SK-MEL-5 (cell line): Measurements from ENCODE around the gene LRPAP1. TPM values are rescaled to one million over a fixed set of nuclear protein-coding genes. Genes with fewer than 3 reads are reported as not detected.
"Not testable (repeated sequence)": the region's sequence is repeated elsewhere in the genome, so short reads cannot be mapped to it uniquely, and the experiment has no call there.

Experiments
- DNase-seq: peaks from one replicate; pipeline ENCODE4 v3.0.0-alpha.2; 2016; ENCODE audit warnings: low read depth, low spot score
- in situ Hi-C: cut with HindIII; loops from 2 replicates; pipeline ENCODE4 v1.10.0; 2016; ENCODE audit warnings: low sequenced_read_pairs, high pct_unique_total_duplicates, low pct_unique_long_range_greater_than_20kb
- total RNA-seq: library from RNA; depleted of rRNA; stranded (reverse); fragments of >200 nt; shearing (Covaris generic); gene quantifications from 2 replicates; pipeline ENCODE4 v1.2.3, GENCODE V29; 2014

LRPAP1 gene
- total RNA-seq, 1 experiment from 2014 or later: 584 TPM

DNA sequence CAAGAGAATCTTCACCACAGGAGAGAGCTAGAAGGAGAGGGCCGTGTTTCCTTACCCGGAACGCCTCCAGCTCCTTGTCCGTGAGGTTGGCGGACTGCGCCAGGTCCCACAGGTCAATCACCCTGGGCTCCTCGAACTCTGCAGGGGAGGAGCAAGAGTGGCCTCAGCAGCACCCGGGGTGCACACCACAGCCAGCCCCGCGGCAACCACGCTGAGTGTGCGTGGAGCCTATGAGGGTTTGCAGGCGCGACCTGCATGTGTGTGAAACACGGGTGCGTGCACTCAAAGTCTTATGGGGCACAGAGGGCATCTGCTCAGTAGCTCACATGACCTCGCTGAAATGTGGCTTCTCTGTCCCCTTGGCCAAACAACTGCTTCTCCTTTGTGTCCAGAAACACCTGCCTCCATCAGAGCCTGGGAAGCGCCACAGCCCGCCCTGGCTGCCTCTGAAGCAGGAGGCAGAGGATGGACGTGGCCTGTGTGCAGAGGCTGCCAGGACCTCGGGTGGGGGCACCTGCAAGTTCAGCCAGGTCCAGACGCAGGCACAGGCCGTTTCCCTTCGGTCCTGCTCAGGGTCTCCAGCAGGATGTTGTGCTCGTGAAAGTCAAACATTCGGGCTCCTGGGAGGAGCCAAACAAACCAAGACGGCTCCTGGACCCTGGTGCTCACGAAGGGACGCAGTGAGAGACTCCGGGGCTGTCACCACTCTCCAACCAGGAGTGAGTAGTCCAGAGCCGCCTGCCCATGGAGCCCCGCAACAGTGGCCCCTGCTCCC is 16.0 kb downstream of the LRPAP1 start:
- DNase-seq: no peak
- in situ Hi-C loops: no loop called here

GRCh38 chr4:3515646-3516045 is 16.6 kb downstream of the LRPAP1 start:
- no peak for DNase-seq
- in situ Hi-C loops: no loop called here

DNA sequence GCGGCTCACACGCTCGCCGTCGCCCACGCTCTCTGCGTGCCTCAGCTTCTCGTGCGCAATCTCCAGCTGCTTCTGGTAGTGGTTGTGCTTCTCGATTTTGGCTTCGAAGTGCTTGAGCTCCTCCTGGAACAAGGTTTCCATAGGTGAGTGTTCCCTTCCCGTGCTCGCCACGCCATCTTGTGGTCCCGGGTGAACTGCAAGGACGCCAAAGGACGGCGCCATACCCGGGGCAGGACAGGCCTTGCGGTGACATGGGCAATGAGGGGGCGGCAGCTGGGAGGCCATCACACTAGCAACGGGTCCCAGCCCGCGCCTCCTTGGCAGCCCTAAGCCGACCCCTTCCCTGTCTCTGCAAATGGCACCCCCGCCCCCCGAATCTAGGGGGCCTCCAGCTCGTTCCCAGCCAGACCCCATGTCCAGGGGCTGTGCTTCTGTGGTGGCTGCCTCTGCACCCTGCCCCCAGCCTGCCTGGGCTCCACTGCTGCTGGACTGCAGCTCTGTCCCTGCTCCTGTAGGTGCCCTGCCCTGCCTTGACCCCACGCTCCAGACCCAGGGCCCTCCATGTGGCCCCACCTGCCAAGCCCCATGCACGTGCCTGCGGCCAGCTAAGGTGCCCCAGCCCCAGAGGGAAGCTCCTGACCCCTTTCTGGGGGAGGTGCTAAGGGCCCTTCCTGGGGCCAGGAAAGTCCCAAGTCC is 17.3 kb downstream of the LRPAP1 start:
- DNase-seq: no peak
- in situ Hi-C loops: no loop called here

GRCh38 chr4:3514221-3514780 is 17.9 kb downstream of the LRPAP1 start:
- DNase-seq: no peak
- in situ Hi-C loops: no loop called here

DNA sequence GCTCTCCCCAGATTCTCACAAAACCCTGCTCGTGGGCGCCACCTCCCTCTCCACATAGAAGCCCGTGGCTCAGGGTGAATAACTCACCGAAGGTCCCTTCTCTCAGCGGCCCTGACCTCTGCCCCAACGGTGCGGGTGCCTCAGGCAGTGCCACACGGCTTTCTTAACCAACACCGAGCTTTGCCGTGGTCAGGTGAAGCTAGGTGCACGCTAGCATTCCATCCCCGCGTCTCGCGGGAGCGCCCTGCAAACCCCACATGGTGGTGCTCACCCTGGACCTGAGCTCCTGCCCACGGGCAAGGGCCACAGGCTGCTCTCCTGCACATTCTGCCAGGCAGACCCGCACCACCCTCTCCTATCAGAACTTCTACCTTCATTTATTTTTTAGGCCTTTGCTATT is 18.4 kb downstream of the LRPAP1 start:
- DNase-seq: no peak
- in situ Hi-C loops: no loop called here

DNA sequence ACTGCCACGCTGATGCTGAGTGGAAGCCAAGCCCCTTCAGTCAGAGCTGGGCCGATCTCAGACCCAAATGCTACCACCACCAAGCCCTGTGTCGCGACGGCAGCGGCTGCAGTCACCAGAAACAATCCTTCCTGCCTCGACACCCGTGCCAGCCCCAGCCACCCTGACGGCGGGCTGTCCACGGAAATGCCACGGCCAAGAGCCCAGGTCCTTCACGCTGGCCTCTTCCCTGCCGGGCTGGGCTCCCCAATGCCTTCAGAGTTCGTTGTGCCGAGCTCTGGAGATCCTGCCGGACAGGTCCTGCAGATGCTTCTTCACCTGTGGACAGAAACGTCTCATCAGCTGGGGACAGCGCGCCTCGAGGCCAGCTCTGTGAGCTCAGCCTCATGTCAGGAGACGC is 19.5 kb downstream of the LRPAP1 start:
- no peak for DNase-seq
- in situ Hi-C loops: no loop called here

DNA sequence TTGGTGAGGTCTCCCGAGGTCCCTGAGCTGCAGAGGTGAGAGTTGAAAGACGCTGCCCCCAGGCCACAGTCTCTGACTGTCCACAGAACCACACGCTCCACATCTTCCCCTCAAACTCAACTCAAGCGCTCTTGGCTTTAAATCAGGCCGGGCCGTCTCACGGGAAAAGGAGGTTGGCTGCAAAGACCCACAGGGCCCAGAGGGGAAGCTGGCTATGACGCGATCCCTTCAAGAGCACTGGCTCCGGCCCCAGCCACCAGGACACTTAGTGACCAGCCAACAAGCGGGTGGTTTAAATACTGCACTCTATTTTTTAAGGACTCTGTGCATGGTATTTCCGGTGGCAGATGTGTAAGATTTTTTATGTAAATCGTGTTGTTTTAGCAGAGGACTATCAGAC is 19.9 kb downstream of the LRPAP1 start:
- in situ Hi-C loops: no loop called here
- no peak for DNase-seq

DNA sequence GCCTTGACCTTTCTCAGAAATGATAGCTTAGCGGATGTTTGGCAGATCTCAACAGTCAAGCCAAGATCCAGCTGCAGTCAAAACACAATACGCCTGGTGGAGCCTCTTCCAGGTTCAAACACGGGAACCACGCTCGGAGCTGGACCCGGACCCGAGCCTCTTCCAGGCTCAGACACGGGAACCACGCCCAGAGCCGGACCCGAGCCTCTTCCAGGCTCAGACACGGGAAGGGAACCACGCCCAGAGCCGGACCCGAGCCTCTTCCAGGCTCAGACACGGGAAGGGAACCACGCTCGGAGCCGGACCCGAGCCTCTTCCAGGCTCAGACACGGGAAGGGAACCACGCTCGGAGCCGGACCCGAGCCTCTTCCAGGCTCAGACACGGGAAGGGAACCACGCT is 20.6 kb downstream of the LRPAP1 start:
- in situ Hi-C loops, DNase-seq: not testable (repeated sequence)

DNA sequence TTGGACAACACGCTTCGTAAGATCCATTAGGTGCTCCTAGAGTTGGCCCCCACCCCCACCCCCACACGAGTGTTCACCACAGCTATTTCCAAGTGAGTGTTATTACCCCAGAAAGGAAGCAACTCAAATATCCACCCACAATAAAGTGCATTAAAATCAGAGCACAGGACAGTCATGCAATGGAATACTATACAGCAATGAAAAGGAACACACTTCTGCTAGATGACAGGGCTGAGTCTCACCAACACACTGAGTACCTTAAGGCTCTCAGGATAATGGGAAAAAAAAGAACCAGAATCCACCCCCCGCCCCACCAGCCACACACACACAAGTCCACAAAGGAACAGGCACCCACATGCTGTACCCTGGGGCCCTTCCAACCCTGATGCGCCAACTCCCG is 21.0 kb downstream of the LRPAP1 start:
- in situ Hi-C loops: no loop called here
- DNase-seq: no peak

- in situ Hi-C loops: no loop called here
- DNase-seq: no peak
Observed at GRCh38 chr4:3510481-3510880, 21.7 kb downstream of the LRPAP1 start.

DNA sequence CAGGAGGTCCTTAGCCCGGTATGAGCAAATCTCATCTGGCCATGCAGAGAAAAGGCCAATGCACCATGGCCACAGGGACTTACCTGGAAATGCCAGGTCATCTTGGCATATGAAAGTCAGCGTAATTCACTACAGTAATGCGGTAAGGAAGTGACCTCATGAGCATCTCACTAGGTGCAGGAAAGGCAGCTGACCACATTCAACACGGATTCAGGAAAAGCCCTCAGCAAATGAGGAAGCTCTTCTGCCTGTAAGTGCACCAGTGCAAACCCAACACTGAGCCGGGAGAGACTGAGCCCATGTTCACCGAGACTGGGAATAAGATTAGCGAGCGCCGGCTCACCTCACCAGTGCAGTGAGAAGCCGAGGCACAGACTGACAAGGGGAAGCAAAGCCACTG is 23.7 kb downstream of the LRPAP1 start:
- in situ Hi-C loops: no loop called here
- no peak for DNase-seq

DNA sequence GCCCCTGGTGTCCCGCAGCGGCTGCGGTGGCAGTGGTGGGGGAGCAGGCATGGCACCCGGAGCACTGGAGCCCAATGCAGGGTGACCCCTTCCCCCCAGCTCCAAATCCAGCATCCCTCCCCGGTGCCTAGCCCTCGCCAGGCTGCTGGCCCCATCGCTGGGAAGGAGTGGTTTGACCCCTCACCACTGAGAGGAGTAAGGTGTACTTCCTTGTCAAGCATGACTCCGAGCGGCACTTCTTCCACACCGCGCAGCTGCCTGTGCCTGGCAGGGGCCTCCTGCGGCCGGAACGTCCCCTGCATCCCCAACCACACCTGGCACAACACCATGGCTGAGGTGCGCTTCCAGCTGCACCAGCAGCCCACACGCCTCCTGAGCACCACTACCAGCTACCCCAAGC is 27.0 kb downstream of the LRPAP1 start:
- in situ Hi-C loops: no loop called here
- no peak for DNase-seq

DNA sequence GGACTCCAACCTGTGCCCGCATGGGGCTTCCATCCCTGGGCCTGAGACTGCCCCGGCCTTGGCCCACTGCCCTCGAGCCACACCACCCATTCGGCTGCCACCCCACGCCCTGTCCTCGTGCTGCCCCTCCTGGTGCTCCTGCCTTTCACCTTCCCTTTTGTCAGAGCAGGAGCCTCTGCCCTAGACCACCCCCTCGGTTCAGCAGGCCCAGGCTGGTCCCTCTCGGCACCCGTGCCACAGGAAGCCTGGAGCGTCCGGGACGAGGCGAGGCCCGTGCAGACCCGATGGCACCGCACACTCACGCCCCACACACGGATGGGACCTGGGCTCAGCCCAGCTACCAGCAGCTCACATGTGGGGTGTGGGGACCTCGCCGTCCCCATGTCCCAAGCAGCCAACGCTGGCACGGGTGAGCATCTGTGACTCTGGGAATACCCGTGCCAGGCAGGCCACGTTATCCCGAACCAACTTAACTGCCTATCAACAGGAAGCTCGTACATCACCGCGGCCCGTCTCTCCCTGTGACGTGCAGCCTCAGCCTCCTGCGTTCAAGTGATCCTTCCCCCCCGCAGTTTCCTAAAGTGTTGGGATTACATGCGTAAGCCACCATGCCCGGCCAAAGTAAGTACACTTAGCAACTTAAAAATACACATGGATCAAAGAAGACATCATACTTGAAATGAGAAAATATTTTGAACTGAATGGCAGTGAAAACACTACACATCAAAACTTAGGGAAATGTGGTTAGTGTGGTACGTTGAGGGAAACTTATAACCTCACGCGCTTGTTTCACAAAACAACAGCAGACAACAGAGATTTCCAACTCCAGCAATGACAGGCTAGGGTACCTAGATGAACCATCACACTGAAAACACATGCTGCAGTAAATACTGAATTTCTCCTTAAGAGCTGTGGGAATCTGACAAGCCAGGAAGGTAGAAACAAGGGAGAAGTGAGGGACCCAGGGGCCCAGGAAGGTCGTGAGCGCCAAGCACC is 29.0 kb downstream of the LRPAP1 start:
- no peak for DNase-seq
- in situ Hi-C loops: no loop called here

DNA sequence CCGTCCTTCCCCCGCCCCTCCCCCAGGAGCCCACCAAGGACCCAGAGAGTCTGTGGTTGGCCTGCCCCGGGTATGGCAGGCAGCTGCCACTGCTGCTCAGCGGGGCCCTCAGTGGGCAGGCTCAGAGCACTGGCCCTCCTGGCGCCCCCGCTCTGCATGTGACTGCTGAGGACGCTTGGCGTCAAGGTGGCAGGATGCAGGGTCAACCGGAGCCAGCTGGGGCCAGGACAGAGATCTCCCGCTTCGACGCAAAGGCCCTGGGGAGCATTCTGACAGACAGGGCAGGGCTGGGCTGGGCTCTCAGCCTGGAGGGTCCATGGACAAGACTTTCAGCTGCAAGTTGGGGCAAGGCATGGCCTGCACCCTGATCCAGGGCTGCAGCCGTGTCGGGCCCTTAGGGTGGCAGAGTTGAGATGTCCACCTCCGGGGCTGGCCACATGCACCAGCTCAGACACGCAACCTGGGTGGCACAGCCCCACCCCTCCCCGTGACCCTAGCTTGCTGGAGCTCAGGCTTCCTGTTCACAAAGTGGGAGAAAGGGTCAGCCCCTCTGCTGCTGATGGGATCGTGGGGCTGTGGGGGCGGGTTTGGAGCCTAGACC is 30.3 kb downstream of the LRPAP1 start:
- DNase-seq: no peak
- in situ Hi-C loops: no loop called here

- in situ Hi-C loops: no loop called here
- no peak for DNase-seq
Observed at GRCh38 chr4:3501126-3501824, 30.9 kb downstream of the LRPAP1 start.

DNA sequence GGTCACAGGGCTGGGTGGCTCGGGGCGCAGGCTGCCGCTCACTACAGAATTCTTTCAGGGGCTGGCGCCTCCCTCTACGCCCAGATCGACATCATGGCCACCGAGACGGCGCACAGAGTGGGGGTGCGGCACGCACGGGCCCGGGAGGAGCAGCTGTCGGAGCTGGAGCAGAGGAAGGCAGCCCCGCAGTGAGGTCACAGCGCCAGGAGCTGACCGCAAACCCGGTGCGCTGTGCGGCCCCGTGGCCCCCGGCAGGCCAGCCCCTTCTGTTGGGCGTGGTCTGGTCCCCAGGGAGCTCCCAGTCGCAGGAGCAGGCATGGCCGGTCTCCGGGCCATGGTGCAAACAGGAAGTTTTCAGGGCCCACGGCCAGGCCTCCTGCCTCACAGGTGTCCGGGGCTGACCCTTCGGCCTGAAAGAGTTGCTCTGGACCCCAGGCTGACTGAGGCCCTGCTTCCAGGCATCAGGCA is 31.6 kb downstream of the LRPAP1 start:
- no peak for DNase-seq
- in situ Hi-C loops: no loop called here

GRCh38 chr4:3500111-3500510 is 32.1 kb downstream of the LRPAP1 start:
- in situ Hi-C loops: no loop called here

More at GRCh38 chr4:3500111-3500510, 32.1 kb downstream of the LRPAP1 start:
- DNase-seq: no peak
